Measurements from ENCODE around the gene CCHCR1. TPM values are rescaled to one million over a fixed set of nuclear protein-coding genes. Genes with fewer than 3 reads are reported as not detected.

Gene CCHCR1
- polyA plus RNA-seq, 1 experiment = 10.4 TPM

- CTCF ChIA-PET = no interaction called here
- H3K27me3 ChIP-seq (ENCODE audit: control insufficient read depth, insufficient read depth, low read length) = no peaks in the 10 kb centered on the region
- TF ChIP-seq, protein P1, sequence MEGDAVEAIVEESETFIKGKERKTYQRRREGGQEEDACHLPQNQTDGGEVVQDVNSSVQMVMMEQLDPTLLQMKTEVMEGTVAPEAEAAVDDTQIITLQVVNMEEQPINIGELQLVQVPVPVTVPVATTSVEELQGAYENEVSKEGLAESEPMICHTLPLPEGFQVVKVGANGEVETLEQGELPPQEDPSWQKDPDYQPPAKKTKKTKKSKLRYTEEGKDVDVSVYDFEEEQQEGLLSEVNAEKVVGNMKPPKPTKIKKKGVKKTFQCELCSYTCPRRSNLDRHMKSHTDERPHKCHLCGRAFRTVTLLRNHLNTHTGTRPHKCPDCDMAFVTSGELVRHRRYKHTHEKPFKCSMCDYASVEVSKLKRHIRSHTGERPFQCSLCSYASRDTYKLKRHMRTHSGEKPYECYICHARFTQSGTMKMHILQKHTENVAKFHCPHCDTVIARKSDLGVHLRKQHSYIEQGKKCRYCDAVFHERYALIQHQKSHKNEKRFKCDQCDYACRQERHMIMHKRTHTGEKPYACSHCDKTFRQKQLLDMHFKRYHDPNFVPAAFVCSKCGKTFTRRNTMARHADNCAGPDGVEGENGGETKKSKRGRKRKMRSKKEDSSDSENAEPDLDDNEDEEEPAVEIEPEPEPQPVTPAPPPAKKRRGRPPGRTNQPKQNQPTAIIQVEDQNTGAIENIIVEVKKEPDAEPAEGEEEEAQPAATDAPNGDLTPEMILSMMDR (IDR thresholded peaks at IDR 0.05; ENCODE audit: low read depth, low read length) = no peak
- no peak within 1 kb of the TSS for H3K27ac ChIP-seq (ENCODE audit: low read depth, low read length)
- no peaks in the 10 kb centered on the region; the same call in 1 of the 2 replicates for H3K9me3 ChIP-seq (ENCODE audit: control insufficient read depth, insufficient read depth, low read length)
- POLR2A ChIA-PET = no interaction called here
- no peak for DNase-seq (ENCODE audit: low read depth, low spot score)
- no peak within 1 kb of the TSS for H3K4me3 ChIP-seq (ENCODE audit: low read depth, low read length)
Measured at GRCh38 chr6:31120151-31120915, 37.3 kb downstream of the CCHCR1 start, which contains the start of gene CDSN. CDSN (minus strand) TSS chr6:31120446; CDS start chr6:31120419, 27 bp downstream.

DNA sequence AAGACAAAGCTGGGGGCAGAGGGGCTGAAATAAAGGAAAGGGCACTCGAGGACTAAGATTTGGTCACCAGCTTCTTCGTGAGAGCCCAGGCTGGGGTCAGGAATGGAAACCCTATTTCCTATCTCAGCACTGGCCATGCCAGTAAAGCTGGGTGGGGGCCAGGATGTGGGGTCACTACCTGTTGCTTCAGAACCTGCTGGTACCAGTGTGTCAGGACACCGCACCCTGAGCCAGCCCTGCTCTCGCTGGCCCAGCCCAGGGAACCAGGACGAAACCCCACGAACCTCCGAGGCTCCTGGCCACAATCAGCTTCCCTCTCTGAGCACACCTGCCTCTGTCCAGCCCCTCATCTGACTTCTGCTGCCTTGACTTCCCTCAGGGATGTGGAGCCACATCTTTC lies 39.4 kb downstream of the CCHCR1 start:
- no peak overlapping the region for H3K4me3 ChIP-seq (ENCODE audit: low read depth, low read length)
- H3K27ac ChIP-seq (ENCODE audit: low read depth, low read length) = no peak overlapping the region
- TF ChIP-seq, protein P1 (IDR thresholded peaks at IDR 0.05; ENCODE audit: low read depth, low read length) = no peak
- H3K9me3 ChIP-seq (ENCODE audit: control insufficient read depth, insufficient read depth, low read length) = no peaks in the 10 kb centered on the region; the same call in 1 of the 2 replicates
- H3K27me3 ChIP-seq (ENCODE audit: control insufficient read depth, insufficient read depth, low read length) = no peaks in the 10 kb centered on the region
- DNase-seq (ENCODE audit: low read depth, low spot score) = no peak
- CTCF ChIA-PET = interaction anchor here (0.6 to 5.4 kb wide), 5 partner anchors 9 to 102 kb away, joined by 3 to 30 read pairs (median 3); no protein-coding TSS in a partner anchor
- POLR2A ChIA-PET = interaction anchor here (0.7 kb wide), 1 partner anchor 125 kb away, joined by 6 read pairs; no protein-coding TSS in a partner anchor

DNA sequence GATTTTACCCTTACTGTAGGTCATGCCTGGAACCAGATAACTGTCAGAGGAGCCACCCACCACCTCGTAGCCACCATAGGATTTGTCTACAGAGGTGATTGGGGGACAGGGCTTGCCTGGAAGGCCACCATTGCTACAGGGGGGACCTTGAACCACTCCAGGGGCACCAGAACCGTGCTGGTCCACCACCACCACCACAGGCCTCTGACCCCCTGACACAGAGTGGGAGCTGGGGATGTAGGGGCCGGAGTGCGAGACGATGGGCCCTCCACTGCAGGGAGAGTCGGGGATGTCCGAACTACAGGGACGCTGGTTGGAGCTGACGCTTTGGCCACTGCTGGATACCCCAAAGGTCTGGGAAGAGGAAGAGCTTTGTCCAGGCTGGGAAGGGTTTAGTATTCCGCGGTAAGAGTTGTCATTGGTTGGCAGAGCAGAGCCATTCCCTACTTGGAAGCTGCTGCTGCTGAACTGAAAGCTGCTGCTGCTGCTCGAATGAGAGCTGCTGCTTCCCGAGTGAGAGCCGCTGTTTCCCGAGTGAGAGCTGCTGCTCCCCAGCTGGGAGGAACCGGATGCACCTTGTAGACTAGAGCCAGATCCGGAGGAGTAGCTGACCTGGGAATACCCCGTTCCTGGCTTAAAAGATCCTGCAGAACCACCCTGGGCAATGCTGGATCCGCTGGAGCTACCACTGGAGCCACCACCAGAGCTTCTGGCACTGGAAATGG lies 40.8 kb downstream of the CCHCR1 start:
- Histone ChIP-seq H3K27ac (ENCODE audit: low read depth, low read length) (no peak overlapping the region), H3K9me3 (ENCODE audit: control insufficient read depth, insufficient read depth, low read length) (no peaks in the 10 kb centered on the region; the same call in 1 of the 2 replicates), H3K27me3 (ENCODE audit: control insufficient read depth, insufficient read depth, low read length) (no peaks in the 10 kb centered on the region), H3K4me3 (ENCODE audit: low read depth, low read length) (no peak overlapping the region)
- no peak for DNase-seq (ENCODE audit: low read depth, low spot score)
- ChIA-PET POLR2A (no interaction called here), CTCF (interaction anchor here (1.2 to 5.4 kb wide), 3 partner anchors 15 to 38 kb away, joined by 3 to 30 read pairs (median 3); no protein-coding TSS in a partner anchor)
- TF ChIP-seq, protein P1 (IDR thresholded peaks at IDR 0.05; ENCODE audit: low read depth, low read length) = no peak

GRCh38 chr6:31115941-31116560 lies 41.6 kb downstream of the CCHCR1 start:
- TF ChIP-seq, protein P1 (IDR thresholded peaks at IDR 0.05; ENCODE audit: low read depth, low read length) = no peak
- no peak for DNase-seq (ENCODE audit: low read depth, low spot score)
- Histone ChIP-seq H3K27ac (ENCODE audit: low read depth, low read length) (no peak overlapping the region), H3K27me3 (ENCODE audit: control insufficient read depth, insufficient read depth, low read length) (peaks cover 3% of the 10 kb centered on the region), H3K4me3 (ENCODE audit: low read depth, low read length) (no peak overlapping the region), H3K9me3 (ENCODE audit: control insufficient read depth, insufficient read depth, low read length) (no peaks in the 10 kb centered on the region; the same call in 1 of the 2 replicates)
- POLR2A ChIA-PET = no interaction called here
- CTCF ChIA-PET = interaction anchor here (1.0 to 5.4 kb wide), 4 partner anchors 21 to 201 kb away, joined by 3 to 30 read pairs (median 8); no protein-coding TSS in a partner anchor

Data from AG04450 (cell line).